ENCODE measurements around the gene NCAPD3. TPM values are rescaled to one million over a fixed set of nuclear protein-coding genes. Genes with fewer than 3 reads are reported as not detected.

The NCAPD3 gene
- total RNA-seq, 1 donor from 2014 or later, result 16.6 TPM

DNA sequence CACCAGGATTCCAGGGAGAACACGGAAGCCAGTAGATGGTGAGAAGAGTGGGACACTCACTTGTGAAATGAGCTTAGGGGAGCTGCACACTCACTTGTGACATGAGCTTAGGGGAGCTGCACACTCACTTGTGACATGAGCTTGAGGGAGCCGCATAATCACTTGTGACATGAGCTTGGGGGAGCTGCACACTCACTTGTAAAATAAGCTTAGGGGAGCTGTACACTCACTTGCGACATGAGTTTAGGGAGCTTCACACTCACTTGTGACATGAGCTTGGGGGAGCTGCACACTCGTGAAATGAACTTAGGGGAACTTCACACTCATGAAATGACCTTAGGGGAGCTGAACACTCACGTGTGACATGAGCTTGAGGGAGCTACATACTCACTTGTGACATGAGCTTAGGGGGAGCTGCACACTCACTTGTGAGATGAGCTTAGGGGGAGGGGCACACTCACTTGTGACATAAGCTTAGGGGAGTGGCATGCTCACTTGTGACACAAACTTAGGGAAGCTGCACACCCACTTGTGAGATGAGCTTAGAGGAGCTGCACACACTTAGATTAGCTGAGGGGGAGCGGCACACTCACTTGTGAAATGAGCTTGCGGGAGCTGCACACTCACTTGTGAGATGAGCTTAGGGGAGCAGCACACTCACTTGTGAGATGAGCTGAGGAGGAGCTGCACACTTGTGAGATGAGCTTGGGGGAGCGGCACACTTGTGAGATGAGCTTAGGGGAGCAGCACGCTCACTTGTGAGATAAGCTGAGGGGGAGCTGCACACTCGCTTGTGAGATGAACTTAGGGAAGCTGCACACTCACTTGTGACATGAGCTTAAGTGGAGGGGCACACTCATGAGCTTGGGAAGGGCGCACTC lies 59.0 kb downstream of the NCAPD3 start:
- DNase-seq (ENCODE audit: low spot score), result no peak

DNA sequence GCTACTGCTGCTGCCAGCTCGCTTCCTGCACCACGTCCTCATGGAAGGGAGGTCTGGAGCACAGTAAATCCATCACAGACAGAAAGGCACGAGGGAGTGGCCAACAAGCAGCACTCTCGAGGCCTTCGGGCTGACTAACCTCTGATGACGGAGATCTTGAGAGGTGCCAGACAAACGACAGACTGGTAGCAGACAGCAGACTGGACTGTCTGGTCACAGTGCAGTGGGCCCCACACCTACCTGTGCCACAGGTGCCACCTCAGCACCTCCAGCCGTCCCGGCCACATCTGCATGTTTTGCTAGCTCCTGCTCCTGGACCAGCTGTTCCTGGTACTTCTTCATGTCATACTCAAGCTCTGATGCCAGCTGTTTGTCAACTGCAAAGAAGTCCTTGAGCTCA lies 64.1 kb downstream of the NCAPD3 start:
- no peak for DNase-seq (ENCODE audit: low spot score)

DNA sequence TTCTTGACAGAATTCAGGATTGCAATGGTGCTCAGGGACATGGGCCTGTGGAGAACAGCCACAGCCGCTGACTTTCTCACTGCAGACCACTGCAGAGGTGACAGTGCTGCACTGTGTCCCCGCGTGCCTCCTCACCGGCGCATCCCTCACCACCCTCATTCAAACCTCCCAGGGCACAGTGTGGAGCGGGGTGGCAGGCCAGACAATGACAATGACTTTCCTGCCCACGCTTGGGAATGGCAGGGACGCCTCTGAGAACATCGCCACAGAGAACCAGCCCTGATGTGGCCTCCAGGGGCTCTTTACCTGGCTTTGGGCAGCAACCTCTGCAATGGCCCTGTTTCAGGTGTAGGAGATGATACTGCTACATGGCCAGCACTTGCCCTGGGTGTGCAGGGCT lies 65.7 kb downstream of the NCAPD3 start:
- no peak for DNase-seq (ENCODE audit: low spot score)

DNA sequence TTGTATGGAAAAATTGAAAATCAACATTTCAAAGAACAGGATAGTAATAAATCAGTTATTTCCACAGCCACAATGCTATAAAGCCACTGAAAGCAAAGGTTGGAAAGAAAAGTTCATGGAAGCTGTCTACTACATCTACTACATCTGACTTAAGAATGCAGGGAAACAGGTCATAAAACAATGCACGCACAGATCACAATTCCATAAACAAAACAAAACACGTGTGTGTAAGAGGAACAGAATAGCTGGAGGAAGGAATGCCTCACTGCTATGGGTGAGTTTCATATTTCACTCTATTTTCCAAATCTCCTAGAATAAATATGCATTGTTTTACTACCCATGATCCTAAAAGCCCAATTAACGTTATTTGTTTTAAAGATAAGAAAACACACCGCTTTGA lies 66.3 kb downstream of the NCAPD3 start:
- DNase-seq (ENCODE audit: low spot score), result no peak

DNA sequence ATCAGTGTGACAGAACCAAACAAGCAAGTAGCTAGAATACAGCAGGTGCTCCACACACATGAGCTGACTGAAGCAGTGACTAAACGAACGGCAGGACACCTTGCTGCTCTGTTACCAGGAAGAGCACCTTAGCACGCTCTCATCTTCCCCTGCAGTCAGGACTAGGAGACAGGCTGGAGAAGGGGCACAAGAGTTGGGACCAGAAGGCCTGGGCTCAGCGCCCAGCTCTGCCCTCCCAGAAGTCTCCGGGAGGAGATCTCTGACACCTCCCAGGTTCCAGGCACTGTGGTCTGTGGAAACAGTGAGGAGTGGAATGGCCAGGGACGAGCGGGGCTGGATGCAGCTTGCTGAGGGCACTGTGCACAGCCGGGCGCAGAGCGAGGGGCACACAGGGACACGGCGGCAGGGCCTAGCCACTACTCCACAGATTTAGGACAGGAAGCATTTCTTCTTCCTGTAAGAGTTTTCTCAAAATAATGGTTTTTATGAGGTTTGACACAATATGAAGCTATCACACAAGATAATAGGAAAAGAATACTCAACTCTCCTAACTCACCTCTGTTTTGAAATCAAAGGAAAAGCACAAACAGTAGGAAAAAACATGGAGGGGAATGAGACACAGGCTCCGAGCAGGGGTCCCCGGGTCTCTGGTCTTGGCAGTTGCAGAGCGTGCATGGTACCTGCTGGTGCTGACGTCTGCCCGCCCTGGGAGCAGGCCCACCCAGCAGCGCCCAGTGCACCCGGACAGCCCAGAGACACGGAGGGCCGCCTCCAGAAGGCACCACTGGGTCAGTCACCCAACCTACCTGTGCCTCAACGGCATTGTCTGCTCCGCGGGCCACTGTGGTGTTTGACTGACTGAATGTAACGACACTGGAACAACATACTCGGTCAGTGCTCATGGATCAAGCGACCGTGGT lies 67.6 kb downstream of the NCAPD3 start:
- no peak for DNase-seq (ENCODE audit: low spot score)

DNA sequence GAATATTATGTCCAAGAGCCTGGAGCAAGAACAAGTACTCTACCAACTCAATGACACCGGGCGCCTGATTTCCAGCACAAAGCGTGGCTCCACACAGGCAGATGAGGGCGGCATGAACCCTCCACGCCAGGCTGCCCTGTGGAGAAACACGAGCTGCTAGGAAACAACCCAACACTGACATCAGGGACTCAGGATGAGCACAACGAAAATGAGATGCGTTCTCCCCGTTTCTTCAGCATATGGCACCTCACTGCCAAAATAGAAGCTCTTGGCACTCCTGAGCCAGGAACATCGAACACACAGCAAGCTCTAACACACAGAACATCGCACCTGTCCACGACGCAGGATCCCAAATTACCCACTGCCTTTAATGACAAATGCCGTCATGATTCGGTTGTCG lies 68.3 kb downstream of the NCAPD3 start:
- no peak for DNase-seq (ENCODE audit: low spot score)

DNA sequence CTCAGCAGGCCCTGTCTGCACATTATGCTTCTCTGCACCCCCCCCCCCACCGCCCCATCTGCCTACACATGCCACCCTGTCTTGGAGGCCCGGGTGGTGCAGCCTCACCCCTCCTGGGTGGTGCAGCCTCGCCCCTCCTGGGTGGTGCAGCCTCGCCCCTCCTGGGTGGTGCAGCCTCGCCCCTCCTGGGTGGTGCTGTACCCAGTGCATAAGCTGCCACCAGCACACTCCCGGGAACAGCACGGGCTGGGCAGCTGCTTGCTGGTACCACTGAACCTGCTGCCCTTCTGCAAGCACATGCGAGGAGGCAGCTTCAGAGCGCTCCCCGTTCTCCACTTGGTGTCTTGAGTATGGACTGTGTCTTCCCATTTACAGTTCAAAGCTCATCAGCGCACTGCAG lies 69.3 kb downstream of the NCAPD3 start:
- no peak for DNase-seq (ENCODE audit: low spot score)

DNA sequence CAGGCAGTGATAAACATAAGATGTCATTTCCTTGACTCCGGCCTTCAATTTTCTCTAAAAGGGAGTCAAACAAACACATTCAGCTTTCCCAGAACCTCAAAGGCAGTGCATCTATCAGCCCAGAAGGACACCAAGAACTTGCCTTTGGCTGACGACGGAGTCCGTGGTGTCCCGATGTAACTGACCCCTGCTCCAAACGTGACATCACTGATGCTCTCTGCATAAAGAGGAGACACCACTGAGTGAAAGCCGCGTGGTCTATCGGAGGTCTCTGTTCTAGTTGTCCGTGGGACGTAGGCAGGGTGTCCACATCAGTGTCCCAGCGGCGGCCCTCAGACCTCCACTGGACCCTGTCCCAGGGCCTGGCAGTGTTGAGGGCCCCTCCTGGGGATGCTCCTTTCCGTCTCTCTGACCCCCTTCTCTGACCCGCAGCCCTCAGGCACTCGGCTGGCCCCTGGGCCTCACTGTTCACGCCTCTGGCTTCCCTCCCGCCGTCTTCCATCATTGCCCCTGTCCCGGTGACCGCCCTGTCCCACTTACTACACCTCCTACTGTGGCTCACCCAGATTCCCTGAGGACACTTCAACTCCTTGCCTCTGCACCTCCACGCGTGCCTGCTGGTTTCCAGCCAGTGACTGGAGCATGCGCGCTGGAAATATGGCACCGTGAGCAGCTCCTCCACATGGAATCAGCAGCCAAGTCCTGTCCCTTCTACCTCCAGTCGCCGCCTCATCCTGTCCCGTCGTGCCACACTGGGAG lies 70.4 kb downstream of the NCAPD3 start:
- DNase-seq (ENCODE audit: low spot score), result no peak

DNA sequence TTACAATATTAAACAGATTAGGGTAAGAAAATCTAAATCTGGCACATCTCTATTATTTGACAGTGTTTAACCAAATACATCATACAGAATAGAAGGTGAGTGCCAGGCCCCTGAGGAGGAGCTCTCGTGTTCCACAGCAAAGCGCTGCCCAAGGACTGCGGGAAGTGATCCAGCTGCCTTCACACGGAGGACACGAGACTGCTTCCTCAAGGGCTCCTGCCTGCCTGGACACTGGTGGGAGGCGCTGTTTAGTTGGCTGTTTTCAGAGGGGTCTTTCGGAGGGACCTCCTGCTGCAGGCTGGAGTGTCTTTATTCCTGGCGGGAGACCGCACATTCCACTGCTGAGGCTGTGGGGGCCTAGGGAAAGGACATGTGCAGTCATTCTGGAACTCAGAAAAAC lies 71.1 kb downstream of the NCAPD3 start:
- DNase-seq (ENCODE audit: low spot score), result no peak

DNA sequence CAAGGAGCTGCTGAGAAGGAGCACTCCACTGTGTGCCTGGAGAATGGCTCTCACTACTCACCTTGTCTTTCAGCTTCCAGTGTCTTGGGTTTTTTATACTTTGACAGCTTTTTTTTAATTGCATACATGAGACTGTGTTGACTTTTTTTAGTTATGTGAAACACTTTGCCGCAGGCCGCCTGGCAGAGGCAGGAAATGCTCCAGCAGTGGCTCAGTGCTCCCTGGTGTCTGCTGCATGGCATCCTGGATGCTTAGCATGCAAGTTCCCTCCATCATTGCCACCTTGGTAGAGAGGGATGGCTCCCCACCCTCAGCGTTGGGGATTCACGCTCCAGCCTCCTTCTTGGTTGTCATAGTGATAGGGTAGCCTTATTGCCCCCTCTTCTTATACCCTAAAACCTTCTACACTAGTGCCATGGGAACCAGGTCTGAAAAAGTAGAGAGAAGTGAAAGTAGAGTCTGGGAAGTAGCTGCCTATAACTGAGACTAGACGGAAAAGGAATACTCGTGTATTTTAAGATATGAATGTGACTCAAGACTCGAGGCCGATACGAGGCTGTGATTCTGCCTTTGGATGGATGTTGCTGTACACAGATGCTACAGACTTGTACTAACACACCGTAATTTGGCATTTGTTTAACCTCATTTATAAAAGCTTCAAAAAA lies 72.6 kb downstream of the NCAPD3 start:
- DNase-seq (ENCODE audit: low spot score), result no peak

DNA sequence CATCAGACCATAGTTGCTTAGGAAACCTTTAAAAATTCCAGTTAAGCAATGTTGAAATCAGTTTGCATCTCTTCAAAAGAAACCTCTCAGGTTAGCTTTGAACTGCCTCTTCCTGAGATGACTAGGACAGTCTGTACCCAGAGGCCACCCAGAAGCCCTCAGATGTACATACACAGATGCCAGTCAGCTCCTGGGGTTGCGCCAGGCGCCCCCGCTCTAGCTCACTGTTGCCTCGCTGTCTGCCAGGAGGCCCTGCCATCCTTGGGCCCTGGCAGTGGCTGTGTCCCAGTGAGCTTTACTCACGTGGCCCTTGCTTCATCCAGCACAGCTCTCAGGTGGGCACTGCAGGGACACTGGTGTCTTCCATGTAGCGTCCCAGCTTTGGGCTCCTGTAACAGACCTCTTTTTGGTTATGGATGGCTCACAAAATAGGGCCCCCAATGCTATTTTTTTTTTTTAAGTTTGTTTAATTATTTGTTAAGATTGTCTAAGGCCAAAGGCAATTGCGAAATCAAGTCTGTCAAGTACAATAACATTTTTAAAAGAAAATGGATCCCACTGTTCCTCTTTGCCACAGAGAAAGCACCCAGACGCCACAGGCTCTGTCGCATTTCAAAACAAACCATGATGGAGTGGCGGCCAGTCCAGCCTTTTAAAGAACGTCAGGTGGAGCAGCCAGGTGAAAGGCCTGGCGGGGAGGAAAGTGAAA lies 73.4 kb downstream of the NCAPD3 start:
- DNase-seq (ENCODE audit: low spot score), result no peak

DNA sequence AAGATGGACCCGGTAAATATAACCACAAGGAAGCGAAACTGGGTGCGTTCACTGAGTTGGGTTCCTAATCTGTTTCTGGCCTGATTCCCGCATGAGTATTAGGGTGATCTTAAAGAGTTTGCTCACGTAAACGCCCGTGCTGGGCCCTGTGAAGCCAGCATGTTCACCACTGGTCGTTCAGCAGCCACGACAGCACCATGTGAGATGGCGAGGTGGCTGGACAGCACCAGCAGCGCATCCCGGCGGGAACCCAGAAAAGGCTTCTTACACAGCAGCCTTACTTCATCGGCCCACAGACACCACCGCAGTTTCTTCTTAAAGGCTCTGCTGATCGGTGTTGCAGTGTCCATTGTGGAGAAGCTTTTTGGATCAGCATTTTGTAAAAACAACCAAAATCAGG lies 74.4 kb downstream of the NCAPD3 start:
- no peak for DNase-seq (ENCODE audit: low spot score)

DNA sequence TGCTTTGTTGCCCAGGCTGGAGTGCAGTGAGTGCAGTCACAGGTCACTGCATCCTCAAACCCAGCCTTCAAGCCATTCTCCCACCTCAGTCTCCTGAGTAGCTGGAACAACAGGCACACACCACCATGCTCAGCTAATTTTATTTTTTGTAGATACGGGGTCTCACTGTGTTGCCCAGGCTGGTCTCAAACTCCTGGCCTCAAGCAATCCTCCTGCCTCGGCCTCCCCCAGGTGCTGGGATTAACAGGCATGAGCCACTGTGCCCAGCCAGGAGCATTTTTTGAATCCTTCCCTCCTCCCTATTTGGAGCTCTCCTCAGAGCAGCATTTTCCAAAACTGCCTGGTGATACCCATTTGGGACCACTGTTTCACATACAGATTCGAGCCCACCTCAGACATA lies 77.2 kb downstream of the NCAPD3 start:
- no peak for DNase-seq (ENCODE audit: low spot score)

DNA sequence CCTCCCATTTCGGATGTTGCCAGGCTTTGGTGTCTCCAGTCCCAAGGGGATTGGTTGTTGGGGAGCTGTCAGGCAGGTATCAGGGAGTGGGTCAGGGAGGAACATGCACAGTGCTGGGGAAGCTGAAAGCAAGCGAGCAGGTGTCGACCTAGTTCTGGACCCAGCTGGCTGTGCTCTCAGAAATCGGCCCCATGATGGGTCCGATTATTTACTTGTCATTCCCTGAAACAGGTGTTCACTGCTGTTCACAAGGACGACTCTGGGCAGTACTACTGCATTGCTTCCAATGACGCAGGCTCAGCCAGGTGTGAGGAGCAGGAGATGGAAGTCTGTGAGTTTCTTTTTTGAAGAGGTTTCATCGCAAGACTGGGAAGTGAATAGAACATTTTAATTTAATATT lies 78.1 kb downstream of the NCAPD3 start:
- DNase-seq (ENCODE audit: low spot score), result no peak

DNA sequence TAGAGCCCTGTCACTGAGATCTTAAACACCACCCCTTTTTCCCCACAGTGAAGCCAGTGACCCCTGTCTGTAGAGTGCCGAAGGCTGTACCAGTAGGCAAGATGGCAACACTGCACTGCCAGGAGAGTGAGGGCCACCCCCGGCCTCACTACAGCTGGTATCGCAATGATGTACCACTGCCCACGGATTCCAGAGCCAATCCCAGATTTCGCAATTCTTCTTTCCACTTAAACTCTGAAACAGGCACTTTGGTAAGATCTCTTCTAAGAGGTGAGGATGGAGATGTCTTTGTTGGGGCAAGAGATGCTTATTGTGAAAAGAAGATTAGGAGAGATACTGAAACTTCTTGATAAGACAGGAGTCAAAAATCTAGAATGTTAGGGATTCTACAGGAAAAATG lies 79.0 kb downstream of the NCAPD3 start:
- no peak for DNase-seq (ENCODE audit: low spot score)

DNA sequence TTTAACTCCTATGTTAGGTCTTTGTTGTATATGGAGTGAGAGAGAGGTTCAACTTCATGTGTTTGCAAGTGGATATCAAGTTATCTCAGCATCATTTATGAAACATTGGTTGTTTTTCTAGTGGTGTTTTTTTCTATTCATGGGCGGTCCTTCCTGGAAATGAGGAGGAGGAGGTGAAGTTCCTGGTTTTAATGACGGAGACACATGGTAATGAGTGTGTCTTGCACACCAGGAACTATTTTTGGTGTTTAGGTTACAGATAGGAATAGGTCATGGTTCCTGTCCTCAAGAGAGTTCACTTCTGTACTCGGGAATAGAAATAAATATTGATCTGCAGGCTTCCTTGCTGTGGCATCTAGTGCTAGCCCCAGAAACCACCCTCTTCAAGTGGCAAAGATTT lies 80.0 kb downstream of the NCAPD3 start:
- DNase-seq (ENCODE audit: low spot score), result no peak

DNA sequence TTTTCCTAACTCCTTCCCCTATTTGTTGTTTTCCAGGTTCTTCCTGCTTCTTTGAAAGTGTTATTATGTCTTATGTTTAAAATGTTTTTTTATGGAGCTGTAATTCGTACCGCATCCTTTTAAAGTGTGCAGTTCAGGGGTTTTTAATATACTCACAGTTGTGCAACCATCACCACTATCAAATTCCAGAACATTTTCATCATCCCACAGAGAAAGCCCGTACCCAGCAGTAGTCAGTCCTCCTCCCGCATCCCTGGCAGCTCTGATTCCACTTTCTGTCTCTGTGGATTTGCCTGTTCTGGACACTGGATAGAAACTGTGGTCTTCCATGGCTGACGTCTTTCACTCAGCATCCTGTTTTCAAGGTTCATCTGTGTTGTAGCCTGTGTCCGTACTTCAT lies 81.2 kb downstream of the NCAPD3 start:
- DNase-seq (ENCODE audit: low spot score), result no peak

DNA sequence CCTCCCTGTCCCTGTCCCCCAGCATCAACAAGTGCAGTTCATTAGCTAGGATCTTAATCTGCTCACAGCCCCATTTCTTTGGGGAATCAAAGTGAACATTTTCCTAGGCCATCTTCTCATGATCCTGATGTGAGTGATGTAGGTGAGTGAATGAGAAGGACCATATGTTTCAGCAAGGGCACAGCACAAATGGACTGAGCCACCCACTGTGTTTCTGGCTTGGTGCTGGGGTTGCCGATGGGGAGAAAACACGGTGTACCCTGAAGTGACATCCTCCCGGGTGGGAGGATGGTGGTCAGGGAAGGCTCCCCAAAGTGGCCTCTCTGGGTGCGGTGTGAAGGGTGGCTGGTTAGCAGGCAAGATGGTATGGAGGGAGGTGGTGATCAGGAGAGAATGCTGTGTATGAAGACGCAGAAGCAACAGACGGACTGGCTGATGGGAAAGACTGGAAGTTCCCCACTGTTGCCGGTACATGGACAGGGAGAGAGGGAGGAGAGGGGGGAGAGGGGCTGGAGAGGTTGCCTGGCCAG lies 82.7 kb downstream of the NCAPD3 start:
- DNase-seq (ENCODE audit: low spot score), result no peak

DNA sequence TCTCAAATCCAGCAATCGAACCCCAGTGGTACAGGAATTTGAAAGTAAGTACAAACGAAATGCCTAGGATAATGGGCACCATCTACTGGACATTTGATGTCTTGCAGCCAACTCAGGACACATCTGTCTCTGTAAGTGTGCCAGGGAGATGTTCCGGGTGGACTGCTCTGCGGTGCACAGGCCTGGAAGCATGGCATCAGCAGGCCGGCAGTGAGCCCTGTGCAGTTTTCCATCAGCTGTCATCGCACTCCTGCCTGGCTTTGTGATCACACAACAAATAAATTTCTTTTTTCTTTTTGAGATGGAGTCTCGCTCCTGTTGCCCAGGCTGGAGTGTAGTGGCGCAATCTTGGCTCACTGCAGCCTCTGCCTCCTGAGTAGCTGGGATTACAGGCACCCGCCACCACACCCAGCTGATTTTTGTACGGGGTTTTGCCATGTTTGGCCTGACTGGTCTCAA lies 83.9 kb downstream of the NCAPD3 start:
- DNase-seq (ENCODE audit: low spot score), result peak; percentile 86

DNA sequence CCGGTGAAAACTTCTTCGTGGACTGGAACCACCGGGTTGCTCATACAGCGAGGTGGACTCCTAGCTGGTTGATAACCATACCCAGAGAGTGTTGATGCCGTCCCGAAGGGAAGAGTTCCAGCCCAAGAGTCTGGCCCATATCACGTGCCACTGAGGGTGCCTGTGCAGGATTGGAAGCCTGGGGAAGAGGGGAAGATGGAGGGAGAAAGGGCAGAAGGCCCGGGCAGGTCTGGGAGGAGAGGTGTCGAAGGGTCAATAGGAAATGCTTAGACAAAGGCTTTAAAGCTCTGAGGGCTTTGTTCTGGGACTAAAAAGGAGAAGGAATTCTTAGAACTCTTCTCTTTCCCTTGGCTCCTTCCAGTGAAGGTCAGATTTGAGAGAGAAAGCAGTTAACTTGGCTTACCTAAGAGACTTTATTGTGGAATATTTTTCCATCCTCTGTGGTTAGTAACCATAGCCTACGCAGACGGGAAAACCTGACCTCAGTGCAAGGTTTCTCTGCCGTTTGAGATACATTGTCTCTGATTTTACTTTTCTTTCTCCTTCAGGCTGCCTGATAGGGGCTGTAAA lies 84.4 kb downstream of the NCAPD3 start:
- DNase-seq (ENCODE audit: low spot score), result no peak

Measured in umbilical cord (tissue), 2 donors.